HL-60/S4 (cell line): Measurements from ENCODE around the gene PKNOX2.

ENCODE experiments used
- in situ Hi-C: fragments of 300-500 bp; cut with MboI; formaldehyde crosslinking; loops from 2 replicates; pipeline ENCODE4 v1.14.3; 2022; ENCODE audit warnings: low sequenced_read_pairs

PKNOX2 gene

GRCh38 chr11:125346565-125347260 is 182.2 kb downstream of the PKNOX2 start:
- in situ Hi-C loops: no loop called here

GRCh38 chr11:125347261-125347585 is 182.7 kb downstream of the PKNOX2 start:
- in situ Hi-C loops: no loop called here

- in situ Hi-C loops: no loop called here
Observed at GRCh38 chr11:125348141-125348651, 183.6 kb downstream of the PKNOX2 start.

GRCh38 chr11:125348674-125349309 is 184.2 kb downstream of the PKNOX2 start:
- in situ Hi-C loops: no loop called here

- in situ Hi-C loops: loop anchor here (25.0 kb wide), 2 partner anchors 188 to 388 kb away; partner anchors contain the start of genes CCDC15 and PKNOX2
Observed at GRCh38 chr11:125350206-125351032, 185.9 kb downstream of the PKNOX2 start.

- in situ Hi-C loops: loop anchor here (25.0 kb wide), 2 partner anchors 189 to 389 kb away; partner anchors contain the start of genes CCDC15 and PKNOX2
Observed at GRCh38 chr11:125351033-125351867, 186.7 kb downstream of the PKNOX2 start.

- in situ Hi-C loops: loop anchor here (25.0 kb wide), 2 partner anchors 190 to 390 kb away; partner anchors contain the start of genes CCDC15 and PKNOX2
Observed at GRCh38 chr11:125351868-125352250, 187.3 kb downstream of the PKNOX2 start.

GRCh38 chr11:125356797-125357196 is 192.2 kb downstream of the PKNOX2 start:
- in situ Hi-C loops: loop anchor here (25.0 kb wide), 2 partner anchors 194 to 394 kb away; partner anchors contain the start of genes CCDC15 and PKNOX2

GRCh38 chr11:125357551-125357950 is 193.0 kb downstream of the PKNOX2 start:
- in situ Hi-C loops: loop anchor here (25.0 kb wide), 2 partner anchors 195 to 395 kb away; partner anchors contain the start of genes CCDC15 and PKNOX2

- in situ Hi-C loops: loop anchor here (25.0 kb wide), 2 partner anchors 196 to 396 kb away; partner anchors contain the start of genes CCDC15 and PKNOX2
Observed at GRCh38 chr11:125358254-125358840, 193.8 kb downstream of the PKNOX2 start.

GRCh38 chr11:125359130-125359529 is 194.6 kb downstream of the PKNOX2 start:
- in situ Hi-C loops: loop anchor here (25.0 kb wide), 2 partner anchors 197 to 397 kb away; partner anchors contain the start of genes CCDC15 and PKNOX2

- in situ Hi-C loops: loop anchor here (25.0 kb wide), 2 partner anchors 198 to 398 kb away; partner anchors contain the start of genes CCDC15 and PKNOX2
Observed at GRCh38 chr11:125360066-125360465, 195.5 kb downstream of the PKNOX2 start.

GRCh38 chr11:125364121-125364826 is 199.7 kb downstream of the PKNOX2 start:
- in situ Hi-C loops: loop anchor here (25.0 kb wide), 2 partner anchors 202 to 402 kb away; partner anchors contain the start of genes CCDC15 and PKNOX2

- in situ Hi-C loops: loop anchor here (25.0 kb wide), 2 partner anchors 203 to 403 kb away; partner anchors contain the start of genes CCDC15 and PKNOX2
Observed at GRCh38 chr11:125365196-125365931, 200.8 kb downstream of the PKNOX2 start.

- in situ Hi-C loops: loop anchor here (25.0 kb wide), 2 partner anchors 205 to 405 kb away; partner anchors contain the start of genes CCDC15 and PKNOX2
Observed at GRCh38 chr11:125367710-125368109, 203.2 kb downstream of the PKNOX2 start.

- in situ Hi-C loops: loop anchor here (25.0 kb wide), 2 partner anchors 206 to 406 kb away; partner anchors contain the start of genes CCDC15 and PKNOX2
Observed at GRCh38 chr11:125368757-125369156, 204.2 kb downstream of the PKNOX2 start.

- in situ Hi-C loops: loop anchor here (25.0 kb wide), 2 partner anchors 208 to 408 kb away; partner anchors contain the start of genes CCDC15 and PKNOX2
Observed at GRCh38 chr11:125369808-125370207, 205.3 kb downstream of the PKNOX2 start.
